ENCODE results near the gene SRRD.
"Not testable (repeated sequence)": the region's sequence is repeated elsewhere in the genome, so short reads cannot be mapped to it uniquely, and the experiment has no call there.

SRRD gene, protein sequence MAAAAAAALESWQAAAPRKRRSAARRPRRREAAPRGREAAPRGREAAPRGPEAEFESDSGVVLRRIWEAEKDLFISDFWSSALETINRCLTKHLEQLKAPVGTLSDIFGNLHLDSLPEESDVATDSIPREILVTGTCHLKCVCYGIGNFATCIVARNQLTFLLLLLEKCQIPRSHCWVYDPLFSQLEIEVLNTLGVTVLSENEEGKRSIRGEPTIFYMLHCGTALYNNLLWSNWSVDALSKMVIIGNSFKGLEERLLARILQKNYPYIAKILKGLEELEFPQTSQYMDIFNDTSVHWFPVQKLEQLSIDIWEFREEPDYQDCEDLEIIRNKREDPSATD

DNA sequence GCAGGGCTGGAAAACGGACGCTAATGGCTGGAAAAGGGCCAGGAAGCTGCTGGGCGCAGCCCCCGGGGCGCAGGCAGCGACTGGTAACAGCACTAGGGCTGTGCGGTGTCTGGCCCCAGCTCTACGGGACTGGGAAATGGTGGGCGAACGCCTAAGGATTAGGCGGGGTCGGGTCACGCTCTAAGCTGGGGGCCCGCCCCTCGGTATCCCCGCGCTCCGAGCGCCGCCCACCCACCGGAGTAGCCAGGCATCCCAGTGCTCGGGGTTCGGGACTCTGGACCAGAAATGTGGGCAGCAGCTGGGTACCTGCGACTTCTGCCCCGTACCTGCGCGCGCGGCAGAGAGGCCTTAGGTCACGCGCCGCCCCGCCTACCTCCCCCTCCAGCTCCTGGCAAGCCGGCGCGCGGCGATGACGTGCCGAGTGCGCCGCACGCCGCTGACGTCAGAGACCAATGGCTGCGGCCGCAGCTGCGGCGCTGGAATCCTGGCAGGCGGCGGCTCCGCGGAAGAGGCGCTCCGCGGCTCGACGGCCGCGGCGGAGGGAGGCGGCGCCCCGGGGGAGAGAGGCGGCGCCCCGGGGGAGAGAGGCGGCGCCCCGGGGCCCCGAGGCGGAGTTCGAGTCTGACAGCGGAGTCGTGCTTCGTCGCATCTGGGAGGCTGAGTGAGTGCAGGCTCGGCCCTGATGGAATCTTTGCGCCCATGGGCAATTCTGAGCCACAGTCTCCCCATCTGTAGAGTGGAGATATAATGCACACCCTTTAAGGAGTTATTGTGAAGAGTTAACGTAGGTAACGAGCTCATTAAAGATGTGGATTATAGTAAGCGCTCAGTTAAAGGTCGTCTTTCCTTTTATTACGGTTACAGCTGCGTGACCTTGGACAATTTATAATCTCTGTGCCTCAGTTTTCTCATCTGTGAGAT is at the start of gene SRRD, which contains the start of gene HPS4:
SRRD (plus strand) TSS at position 439 of the 921 bp plus-strand sequence; CDS start at position 453, 14 bp downstream.
HPS4 (minus strand) TSS at position 345 of the 921 bp plus-strand sequence. CDS start 2,021 bp downstream, outside the sequence.
- peak; percentile 81 to 89 (median 88) for DNase-seq (ENCODE audit: low read depth in 3 of 3)

DNA sequence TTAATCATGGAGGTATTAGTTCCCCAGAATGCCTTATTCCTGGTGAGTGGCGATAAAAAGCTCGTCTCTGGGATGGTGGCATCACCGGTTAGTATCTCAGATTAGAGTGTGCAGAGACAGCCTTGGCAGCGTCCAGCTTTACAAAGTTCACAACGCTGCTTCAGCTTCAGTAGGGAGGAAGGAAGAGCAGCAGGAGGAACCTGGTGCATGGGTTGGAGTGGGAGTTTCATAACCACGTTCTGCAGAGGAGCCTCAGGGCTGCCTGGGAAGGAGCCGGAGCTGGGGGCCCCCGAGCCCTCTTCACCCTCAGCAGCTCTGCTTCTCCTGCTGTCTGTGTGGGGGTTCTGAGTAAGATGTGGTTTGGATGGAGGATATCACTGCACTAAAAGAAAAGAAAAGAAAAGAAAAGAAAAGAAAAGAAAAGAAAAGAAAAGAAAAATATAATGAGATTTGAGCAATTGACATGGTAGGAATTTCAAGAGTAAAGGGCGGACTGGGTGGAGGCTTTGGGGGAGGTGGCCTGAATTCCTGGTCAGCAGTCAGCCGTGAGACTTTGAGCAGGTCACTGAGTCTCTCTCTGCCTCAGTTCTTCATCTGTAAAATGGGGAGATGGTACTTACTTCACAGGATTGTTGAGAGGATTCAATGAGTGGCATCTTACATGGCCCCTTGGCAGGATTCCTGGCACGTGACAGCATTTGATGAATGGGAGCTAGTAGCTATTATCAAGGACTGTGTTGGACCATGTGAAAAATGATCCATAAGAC is 48.2 kb upstream of the SRRD start:
- DNase-seq (ENCODE audit: low read depth in 3 of 3), result no peak

DNA sequence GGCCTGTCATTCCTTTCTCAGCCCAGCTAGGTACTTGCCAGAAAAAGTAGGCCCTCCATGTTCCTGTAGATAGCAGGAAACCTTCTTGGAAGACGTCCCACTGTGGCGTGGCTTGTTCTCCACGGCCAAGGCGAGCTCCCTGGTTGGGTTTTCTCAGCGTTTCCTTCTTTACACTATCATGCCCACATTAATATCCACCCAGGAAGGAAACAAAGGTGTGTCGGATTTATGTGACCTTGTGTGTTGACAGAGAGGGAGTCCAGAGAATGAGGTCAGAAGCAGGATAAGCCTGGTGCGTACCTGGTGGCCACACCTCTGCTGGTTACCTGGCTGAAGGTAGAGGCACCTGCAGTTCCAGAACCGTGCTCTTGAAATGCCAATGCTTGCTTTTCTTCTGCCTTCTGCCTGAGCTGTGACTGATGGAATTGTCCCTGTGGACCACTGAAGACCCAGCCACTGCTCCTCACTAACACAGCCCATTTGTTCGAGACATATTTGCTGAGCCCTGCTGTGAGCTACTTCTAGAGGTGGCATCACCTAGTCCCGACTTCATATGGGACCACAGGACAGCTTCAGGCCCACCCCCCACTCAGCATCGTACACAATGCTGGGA is 46.7 kb upstream of the SRRD start:
- DNase-seq (ENCODE audit: low read depth in 3 of 3), result no peak

DNA sequence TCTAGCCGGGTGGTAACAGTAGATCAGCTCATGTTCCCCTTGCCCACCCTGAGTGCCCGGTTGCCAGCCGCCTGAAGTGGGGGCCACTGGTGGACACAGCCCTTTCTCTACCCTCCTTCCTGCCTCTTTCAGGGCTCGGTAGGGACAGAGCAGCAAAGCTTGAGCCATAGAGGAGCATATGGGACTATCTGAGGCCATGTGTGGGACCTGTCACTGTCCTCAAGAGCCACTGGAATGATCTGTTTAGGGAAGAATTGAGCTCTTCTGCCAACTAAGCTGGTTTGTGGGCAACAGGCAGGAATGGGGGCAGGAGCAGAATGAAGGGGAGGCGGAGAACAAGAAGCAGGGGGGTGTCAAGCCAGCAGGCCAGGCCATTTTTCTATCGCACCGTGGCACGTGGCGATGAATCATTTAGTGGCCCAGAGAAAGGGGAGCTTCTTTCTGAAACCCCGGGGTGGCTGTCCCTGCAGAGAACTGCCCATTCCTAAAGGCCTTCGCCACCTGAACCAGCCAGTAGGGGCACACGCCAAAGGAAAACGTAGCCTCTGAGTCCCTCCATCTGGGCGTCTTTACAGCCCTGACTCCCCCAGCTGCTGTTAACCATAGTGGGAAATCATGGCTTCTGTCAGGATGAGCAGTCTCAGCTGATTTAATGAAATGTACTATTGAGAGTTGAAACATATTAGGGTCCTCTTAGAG is 45.8 kb upstream of the SRRD start:
- no peak for DNase-seq (ENCODE audit: low read depth in 3 of 3)

DNA sequence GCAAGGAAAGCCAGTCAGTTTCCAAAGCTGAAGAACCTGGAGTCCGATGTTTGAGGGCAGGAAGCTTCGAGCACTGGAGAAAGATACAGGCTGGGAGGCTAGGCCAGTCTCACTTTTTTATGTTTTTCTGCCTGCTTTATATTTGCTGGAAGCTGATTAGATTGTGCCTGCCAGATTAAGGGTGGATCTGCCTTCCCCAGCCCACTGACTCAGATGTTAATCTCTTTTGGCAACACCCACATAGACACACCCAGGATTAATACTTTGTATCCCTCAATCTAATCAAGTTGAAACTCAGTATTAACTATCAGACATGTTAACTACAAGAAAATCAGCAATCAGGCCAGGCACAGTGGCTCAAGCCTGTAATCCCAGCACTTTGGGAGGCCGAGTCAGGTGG is 44.9 kb upstream of the SRRD start:
- not testable (repeated sequence) for DNase-seq (ENCODE audit: low read depth in 3 of 3)

DNA sequence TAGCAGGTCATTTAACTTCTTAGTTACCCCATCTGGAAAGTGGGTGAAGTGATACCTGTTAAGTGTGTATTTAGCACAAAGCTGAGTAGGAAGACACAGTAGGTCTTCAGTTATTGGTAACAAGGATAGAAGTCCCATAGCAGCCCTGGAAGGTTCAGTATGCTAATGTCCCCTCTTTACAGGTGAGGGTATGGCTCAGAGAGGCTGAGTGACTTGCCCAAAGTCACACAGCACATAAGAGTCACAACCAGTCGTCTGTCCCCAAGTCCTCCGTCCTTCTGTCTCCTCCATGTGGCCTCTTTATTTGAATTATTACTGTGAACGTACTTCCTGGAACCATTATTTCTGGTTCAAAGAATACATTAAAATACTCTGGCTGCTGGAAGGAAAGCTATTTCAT is 44.1 kb upstream of the SRRD start:
- DNase-seq (ENCODE audit: low read depth in 3 of 3), result no peak

DNA sequence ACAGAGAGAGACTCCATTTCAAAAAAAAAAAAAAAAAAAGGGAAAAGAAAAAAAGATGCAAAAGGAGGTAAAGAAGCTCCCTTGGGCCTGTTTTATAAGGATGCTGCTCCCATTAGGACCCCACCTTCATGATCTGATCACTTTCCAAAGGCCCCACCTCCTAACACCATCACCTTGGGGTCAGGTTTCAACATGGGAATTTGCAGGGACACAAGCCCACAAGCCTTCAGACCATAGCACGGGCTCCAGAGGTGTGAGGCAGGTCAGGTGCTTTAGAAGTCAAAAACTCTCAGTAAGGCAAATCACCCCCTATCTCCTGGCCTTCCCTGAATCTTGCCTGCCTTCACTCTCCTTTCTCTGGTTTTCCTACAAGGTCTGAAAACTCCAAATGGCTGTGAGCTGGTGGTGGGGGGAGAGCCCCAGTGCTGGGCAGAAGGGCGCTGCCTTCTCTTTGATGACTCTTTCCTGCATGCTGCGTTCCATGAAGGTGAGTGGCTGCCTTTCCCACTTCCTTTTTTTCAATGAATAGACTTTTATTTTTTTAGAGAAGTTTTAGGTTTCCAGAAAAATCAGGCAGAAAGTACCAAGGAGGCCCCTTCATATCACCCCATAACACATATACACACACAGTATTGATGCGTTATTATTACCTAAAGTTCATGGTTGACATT is 41.5 kb upstream of the SRRD start:
- no peak for DNase-seq (ENCODE audit: low read depth in 3 of 3)

DNA sequence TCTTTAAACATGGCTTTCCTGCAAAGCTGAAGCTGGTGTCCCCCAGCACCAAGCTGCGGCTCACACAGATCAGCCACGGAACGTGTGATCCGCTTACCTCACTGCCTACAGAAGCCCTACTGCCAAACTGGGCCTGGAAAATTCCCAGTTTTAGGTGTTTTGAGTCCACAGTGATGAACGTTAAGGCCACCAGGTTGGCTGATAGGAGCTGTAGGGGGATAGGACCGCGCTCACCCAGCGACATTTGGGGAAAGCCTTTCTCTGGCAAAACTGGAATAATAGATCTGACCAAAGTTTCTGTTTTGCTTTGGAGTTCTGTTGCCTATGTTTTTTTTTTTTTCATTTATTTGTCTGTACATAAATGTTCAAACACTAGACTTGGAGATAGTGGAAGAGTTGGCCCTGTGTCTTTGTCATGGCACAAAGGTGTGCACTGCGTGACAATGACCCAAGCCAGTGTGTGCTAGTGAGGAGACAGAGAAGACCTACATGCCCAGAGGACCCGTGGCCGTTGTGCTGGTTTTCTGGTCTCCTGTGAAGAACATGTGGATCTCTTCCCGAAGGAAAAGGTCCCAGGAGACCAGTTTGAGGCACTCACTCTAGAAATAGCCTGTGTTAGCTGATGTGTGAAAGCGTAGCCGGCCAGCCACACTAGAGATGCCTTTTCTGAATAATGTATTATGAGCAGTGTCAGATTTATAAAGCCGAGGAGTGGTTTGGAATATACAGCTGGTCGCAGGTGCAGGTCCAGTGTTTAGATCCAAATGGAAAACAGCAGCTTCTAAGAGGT is 39.6 kb upstream of the SRRD start:
- DNase-seq (ENCODE audit: low read depth in 3 of 3), result no peak

DNA sequence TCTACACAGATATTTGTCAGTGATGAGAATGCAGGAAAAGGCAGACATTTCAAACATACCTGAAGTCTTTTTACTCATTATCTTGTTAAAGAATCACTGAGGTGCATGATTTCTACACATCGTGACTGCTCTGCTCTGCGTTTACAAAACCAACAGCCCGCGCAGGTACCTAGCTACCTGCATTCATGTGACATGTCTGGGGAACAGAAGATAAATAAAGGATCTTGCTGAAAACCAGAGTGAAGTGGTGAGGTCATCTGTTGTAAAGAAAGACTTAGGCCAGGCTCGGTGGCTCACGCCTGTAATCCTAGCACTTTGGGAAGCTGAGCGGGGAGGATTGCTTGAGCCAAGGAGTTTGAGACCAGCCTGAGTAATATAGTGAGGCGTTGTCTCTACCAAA is 38.9 kb upstream of the SRRD start:
- DNase-seq (ENCODE audit: low read depth in 3 of 3), result no peak

DNA sequence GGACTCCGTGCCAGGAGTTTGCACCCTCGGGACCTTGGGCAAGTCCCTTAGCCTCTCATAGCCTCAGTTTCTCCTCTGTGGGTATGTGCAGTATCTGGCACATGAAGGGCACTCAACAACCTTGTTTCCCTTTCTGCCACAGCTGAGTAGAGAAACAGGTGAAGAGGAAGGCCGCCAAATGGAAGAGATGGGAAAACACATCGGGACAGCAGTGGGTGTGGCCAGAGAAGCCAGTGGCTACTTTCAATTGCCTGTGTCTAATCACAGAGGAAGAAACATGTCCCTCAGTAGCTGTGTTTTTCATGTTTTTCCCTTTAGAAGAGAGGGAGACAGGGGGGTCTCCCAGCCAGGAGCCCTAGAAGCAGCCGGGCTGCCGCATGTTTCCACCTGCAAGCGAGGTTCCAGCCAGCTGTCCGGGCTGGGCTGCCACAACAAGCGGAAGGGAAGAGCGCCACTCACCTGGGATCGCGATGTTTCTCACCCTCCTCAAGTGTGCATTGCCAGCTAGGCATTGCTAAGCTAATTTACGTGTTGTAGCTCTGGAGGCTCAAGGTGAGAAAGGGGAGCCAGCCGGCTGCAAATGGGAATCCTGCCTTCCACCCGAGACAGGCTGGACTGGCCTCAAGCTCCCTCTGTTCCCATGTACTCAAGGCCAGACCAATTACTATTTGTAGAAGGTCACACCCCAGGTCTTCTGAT is 38.0 kb upstream of the SRRD start:
- DNase-seq (ENCODE audit: low read depth in 3 of 3), result no peak

DNA sequence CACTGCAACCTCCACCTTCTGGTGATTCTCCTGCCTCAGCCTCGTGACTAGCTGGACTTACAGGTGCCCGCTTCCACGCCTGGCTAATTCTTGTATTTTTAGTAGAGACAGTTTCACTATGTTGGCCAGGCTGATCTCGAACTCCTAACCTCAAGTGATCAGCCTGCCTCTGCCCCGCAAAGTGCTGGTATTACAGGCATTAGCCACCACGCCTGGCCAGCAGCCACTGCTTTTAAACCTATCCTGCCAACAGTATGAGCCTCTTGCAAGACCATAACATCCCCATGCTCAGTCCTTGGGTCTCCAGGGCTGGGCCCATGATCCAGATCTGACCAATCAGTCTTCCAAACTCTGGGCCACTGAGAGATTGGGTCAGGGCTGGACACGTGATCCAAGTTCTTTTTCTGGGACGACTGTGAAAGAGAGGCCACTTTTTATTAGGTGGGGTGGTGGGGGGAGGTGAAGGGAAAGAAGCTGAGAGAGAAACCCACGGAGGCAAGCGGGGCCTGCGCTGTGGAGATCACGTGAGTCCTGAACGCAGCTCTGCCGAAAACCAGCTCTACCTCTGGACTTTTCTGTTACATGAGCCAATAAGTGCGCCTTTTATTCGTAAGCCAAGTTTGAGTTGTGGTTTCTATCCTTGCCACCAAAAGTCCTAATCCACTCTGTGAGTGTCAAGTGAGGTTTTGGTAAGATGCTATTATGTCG is 36.7 kb upstream of the SRRD start:
- DNase-seq (ENCODE audit: low read depth in 3 of 3), result no peak

DNA sequence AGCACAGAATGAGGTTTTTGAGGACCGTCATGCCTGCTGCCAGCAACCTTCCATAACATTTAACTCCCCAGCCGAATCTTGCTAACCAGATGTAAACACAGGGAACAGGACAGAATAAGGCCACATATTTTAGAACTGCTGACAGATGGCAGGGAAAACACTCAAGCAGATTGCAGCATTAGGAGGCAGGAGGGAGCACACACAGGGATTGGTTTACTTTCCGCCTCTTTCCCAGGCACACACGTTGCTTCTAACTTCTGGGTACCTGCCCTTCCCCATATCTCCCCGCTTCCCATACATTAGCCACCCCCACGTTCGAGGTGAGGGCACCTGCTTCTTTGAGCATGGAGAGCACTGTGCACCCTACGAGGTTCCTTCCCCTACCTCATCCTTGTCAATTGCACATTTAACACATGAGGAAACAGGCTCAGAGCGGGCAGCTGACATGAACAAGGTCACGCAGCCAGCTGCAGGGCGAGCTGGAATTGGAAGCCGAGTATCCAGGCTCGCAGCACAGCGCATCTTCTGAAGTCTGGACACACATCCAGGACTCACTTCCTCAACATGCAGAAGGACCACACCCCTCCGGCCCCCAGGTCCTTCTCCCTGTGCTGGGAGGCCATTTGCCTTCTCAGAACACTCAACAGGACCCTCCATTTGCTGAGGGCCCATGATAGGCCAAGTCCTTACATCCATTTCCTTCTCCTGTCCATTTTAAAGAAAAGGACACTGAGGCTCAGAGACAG is 35.9 kb upstream of the SRRD start:
- no peak for DNase-seq (ENCODE audit: low read depth in 3 of 3)

DNA sequence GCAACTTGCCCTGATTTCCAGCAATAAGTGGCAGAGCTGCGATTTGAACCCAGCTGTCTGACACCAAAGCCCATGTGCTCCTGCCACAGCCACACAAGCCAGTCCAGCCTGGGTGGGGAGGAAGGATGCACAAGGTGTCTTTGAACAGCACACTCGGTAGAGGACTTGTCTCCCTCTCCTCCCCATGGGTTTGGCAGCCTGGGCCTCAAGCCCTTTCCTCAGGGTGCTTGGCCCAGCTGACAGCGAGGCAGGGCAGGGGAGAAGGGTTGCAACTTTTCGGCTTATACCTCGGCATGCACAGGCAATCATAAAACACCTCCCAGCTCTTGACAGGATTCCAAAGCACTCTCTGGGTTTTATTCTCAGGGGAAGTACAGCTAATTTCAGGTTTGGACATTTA is 35.3 kb upstream of the SRRD start:
- DNase-seq (ENCODE audit: low read depth in 3 of 3), result no peak

DNA sequence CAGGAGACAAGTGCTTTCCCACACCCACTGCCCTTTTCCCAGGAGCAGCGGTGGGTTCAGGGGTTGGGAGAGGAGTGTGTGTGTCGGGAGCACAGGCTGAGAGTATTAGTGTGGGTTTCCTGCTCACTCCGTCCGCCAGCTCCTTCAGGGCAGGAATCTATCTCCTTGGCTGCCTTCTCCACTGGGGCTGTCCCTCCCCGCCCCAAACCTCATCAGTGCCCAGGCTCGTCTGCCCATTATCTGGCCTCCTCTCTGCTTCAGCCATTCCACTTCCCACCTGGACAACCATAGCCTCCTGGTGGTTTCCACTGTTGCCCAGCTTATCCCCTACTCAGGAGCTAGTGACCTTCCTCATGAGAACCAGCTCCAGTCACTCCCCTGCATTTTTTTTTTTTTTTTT is 34.7 kb upstream of the SRRD start:
- DNase-seq (ENCODE audit: low read depth in 3 of 3), result no peak

DNA sequence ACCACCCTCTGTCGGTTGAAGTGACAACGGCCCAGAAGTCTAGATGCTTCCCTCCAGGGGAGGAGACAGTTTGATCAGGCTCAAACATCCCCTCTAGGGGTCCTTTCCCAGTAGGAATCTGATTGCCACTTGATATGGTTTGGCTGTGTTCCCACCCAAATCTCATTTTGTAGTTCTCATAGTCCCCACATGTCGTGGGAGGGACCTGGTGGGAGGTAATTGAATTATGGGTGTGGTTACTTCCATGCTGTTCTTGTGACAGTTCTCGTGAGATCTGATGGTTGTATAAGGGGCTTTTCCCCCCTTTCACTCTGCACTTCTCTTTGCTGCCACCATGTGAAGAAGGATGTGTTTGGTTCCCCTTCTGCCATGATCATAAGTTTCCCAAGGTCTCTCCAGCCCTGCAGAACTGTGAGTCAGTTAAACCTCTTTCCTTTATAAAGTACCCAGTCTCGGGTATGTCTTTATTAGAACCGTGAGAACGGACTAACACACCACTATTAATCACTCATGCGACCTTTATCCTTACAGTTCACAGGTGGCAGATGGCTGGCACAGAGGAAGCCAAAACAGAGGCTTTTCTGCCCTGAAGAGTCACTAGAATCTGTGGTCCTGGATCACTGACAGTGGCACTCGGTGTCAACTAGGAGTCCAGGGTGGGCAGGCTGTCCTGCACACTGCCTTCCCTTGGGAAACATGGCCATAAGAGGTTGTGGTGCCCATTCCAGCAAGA is 33.1 kb upstream of the SRRD start:
- no peak for DNase-seq (ENCODE audit: low read depth in 3 of 3)

DNA sequence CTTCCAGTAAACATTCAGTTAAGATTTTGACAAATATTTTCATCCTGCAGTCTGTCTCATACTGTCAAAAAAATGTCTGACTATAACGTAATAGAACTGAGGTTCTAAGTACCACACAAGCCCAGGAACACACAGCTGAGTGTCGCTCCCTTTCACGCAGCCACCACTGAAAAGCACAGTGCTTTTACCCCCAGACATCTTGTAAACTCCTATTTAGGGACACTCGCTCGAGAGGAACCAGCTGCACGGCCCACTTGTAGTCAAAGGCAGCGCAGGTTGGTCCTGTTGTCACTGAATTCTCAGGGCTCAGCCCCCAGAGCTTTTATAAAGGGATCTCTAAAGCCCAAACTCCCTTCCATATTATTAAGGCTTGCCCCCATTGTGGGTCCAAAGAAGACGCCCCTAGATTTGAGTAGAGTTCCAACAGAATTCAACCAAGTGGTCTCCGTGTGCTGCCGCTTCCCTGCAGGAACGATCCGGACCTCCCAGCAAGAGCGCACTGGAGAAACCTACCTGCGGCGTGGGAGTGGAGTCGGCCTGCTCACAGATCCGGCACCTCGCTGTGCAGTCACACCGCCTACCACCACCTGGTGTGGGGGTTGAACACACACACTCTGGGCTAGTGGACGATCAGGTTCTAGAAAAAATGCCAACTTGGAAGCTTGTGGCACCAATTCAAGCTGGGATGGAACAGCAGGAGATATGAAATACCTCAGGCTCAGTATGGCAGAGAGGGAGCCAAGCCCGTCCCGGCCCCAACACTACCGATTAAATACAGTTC is 31.3 kb upstream of the SRRD start:
- no peak for DNase-seq (ENCODE audit: low read depth in 3 of 3)
